Caco-2 (cell line): ENCODE measurements around the gene MED10. TPM values are rescaled to one million over a fixed set of nuclear protein-coding genes. Genes with fewer than 3 reads are reported as not detected.

Experiments
- BruUV-seq: library from RNA; stranded (reverse); fragments of 400-500 nt; replicated peaks from 2 replicates; lab custom pipeline; 2021; lab: Mats Ljungman, UMichigan
- CTCF ChIA-PET: fragments of 300-600 bp; sonication (Branson Sonifier 250); formaldehyde crosslinking; loops from one replicate; lab custom pipeline; 2022; ENCODE audit warnings: antibody characterized with exemption; lab: Charles Lee
- POLR2A ChIA-PET: fragments of 300-600 bp; sonication (Branson Sonifier 250); formaldehyde crosslinking; loops from one replicate; lab custom pipeline; 2022; ENCODE audit warnings: antibody characterized with exemption; lab: Charles Lee
- DNase-seq, 2 experiments: peaks; one replicate each; pipeline versions ENCODE4 v3.0.0 to v3.0.0-alpha.2; 2020 to 2022
- H3K27me3 ChIP-seq: replicated peaks from 2 replicates; pipeline ENCODE4 v1.6.0; 2011; ENCODE audit warnings: low read length; ENCODE audit not compliant: control insufficient read depth, insufficient read depth
- H3K36me3 ChIP-seq: 2 replicates; pipeline ENCODE4 v1.5.1; 2011; ENCODE audit warnings: low read length; ENCODE audit not compliant: control insufficient read depth, insufficient read depth
- H3K4me1 ChIP-seq: fragments of 250-450 bp; sonication (Bioruptor Pico); 2 replicates; pipeline ENCODE4 v1.5.1; 2020; ENCODE audit warnings: mild to moderate bottlenecking
- H3K4me3 ChIP-seq: 2 replicates; pipeline ENCODE4 v1.5.1; 2011; ENCODE audit warnings: low read depth, mild to moderate bottlenecking, control low read depth, low read length
- H3K9me3 ChIP-seq: fragments of 250-450 bp; sonication (Bioruptor Pico); 2 replicates; pipeline ENCODE4 v1.5.1; 2020; ENCODE audit warnings: mild to moderate bottlenecking, moderate library complexity
- H3K27ac Mint-ChIP-seq: one replicate; pipeline ENCODE4 v1.8.0; 2022; ENCODE audit warnings: mixed read lengths; ENCODE audit not compliant: unreplicated experiment
- H3K27me3 Mint-ChIP-seq: one replicate; pipeline ENCODE4 v1.8.0; 2022; ENCODE audit warnings: mixed read lengths; ENCODE audit not compliant: insufficient read depth, unreplicated experiment
- H3K36me3 Mint-ChIP-seq: one replicate; pipeline ENCODE4 v1.8.0; 2022; ENCODE audit warnings: mild to moderate bottlenecking, mixed read lengths; ENCODE audit not compliant: insufficient read depth, unreplicated experiment
- H3K4me1 Mint-ChIP-seq: one replicate; pipeline ENCODE4 v1.8.0; 2022; ENCODE audit warnings: low read depth, mixed read lengths; ENCODE audit not compliant: unreplicated experiment
- H3K4me3 Mint-ChIP-seq: one replicate; pipeline ENCODE4 v1.8.0; 2022; ENCODE audit warnings: mild to moderate bottlenecking, moderate library complexity, mixed read lengths; ENCODE audit not compliant: unreplicated experiment
- H3K9me3 Mint-ChIP-seq: one replicate; pipeline ENCODE4 v1.8.0; 2022; ENCODE audit warnings: mixed read lengths; ENCODE audit not compliant: unreplicated experiment
- intact Hi-C: fragments of 100-400 bp; cut with micrococcal nuclease; formaldehyde crosslinking; loops from one replicate; pipeline ENCODE4 v1.10.0; 2022; ENCODE audit not compliant: unreplicated experiment
- total RNA-seq: library from RNA; stranded (reverse); gene quantifications from 2 replicates; pipeline ENCODE4 v1.2.3, GENCODE V29; 2022
- TF ChIP-seq, protein P1 (sequence below), 2 experiments: fragments of 200-600 bp in 1 of 2; IDR thresholded peaks; 1 replicate in 1 of 2; 2 replicates in 1 of 2; pipeline versions ENCODE4 v1.5.1 to v1.8.0; 2011 to 2022; ENCODE audit warnings: antibody characterized with exemption in 1 of 2, control low read depth in 1 of 2, inconsistent platforms in 1 of 2, low read depth in 1 of 2, low read length in 1 of 2, mild to moderate bottlenecking in 1 of 2, moderate library complexity in 1 of 2; ENCODE audit not compliant: insufficient read depth in 1 of 2, severe bottlenecking in 1 of 2, unreplicated experiment in 1 of 2

The MED10 gene
- total RNA-seq, 1 experiment from 2014 or later: 50.6 TPM

- H3K36me3 ChIP-seq: no peaks in the 10 kb centered on the region
- ChIA-PET CTCF (no interaction called here), POLR2A (no interaction called here)
- no peak for DNase-seq
- H3K4me3 ChIP-seq: no peak overlapping the region
- Mint-ChIP-seq H3K27ac (no peak overlapping the region), H3K4me3 (no peak overlapping the region), H3K9me3 (no peaks in the 10 kb centered on the region), H3K4me1 (no peaks in the 10 kb centered on the region), H3K27me3 (peaks cover 19% of the 10 kb centered on the region), H3K36me3 (no peaks in the 10 kb centered on the region)
- no peaks in the 10 kb centered on the region for H3K9me3 ChIP-seq
- no peaks in the 10 kb centered on the region for H3K4me1 ChIP-seq
- intact Hi-C loops: no loop called here
- H3K27me3 ChIP-seq: 0 out of 2 replicates have a peak, but pooled peaks cover 1% of the 10 kb centered on the region
- TF ChIP-seq, protein P1, sequence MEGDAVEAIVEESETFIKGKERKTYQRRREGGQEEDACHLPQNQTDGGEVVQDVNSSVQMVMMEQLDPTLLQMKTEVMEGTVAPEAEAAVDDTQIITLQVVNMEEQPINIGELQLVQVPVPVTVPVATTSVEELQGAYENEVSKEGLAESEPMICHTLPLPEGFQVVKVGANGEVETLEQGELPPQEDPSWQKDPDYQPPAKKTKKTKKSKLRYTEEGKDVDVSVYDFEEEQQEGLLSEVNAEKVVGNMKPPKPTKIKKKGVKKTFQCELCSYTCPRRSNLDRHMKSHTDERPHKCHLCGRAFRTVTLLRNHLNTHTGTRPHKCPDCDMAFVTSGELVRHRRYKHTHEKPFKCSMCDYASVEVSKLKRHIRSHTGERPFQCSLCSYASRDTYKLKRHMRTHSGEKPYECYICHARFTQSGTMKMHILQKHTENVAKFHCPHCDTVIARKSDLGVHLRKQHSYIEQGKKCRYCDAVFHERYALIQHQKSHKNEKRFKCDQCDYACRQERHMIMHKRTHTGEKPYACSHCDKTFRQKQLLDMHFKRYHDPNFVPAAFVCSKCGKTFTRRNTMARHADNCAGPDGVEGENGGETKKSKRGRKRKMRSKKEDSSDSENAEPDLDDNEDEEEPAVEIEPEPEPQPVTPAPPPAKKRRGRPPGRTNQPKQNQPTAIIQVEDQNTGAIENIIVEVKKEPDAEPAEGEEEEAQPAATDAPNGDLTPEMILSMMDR (IDR thresholded peaks at IDR 0.05; ENCODE audit: insufficient read depth in 1 of 2, low read depth in 1 of 2, low read length in 1 of 2, severe bottlenecking in 1 of 2, unreplicated experiment in 1 of 2): no peak
- BruUV-seq: no TSS peak
Measured at GRCh38 chr5:6407558-6408259, 29.4 kb upstream of the MED10 start.

DNA sequence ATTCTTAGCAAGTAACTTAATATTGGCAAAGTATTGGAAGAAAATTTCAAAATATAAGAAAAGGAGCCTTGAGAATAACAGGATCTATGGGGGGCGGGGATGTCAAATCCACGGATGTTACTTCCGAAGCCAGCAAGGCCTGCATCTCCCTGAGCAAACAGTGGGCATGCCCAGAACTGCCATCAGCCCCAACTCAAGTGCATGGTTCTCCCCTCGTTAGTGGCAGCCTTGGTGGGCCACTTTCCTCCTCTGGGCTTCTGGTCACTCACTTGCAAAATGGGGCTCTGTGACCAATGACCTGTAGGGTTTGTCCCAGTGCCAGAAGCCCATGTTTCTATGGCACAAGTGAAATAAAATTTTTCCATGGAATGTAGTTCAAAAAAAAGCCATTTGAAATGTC, 27.2 kb upstream of the MED10 start:
- no peaks in the 10 kb centered on the region for H3K9me3 ChIP-seq
- Mint-ChIP-seq H3K9me3 (no peaks in the 10 kb centered on the region), H3K27me3 (peaks cover 26% of the 10 kb centered on the region)

DNA sequence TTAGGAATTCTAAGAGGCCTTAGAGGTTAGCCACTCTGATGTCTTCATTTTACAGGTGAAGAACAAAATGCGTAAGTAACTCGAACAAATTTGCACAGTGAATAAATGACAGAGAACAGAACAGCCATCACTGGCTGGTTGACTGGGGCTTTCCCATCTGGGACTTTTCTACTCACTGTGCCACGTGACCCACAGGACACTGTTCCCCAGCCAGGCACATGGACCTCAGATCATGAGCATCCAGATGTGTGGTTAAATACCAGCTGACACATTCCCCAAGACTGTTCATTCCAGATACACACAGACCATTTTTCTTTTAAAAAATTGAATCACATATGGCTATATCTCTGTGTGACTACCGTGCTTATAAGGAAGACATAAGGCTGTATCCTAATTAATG, 25.8 kb upstream of the MED10 start:
- ChIA-PET CTCF (no interaction called here), POLR2A (no interaction called here)
- Histone ChIP-seq H3K27me3 (0 out of 2 replicates have a peak, but pooled peaks cover 1% of the 10 kb centered on the region), H3K4me1 (no peaks in the 10 kb centered on the region), H3K4me3 (no peak overlapping the region), H3K9me3 (no peaks in the 10 kb centered on the region), H3K36me3 (no peaks in the 10 kb centered on the region)
- no peaks in the 10 kb centered on the region for H3K4me1 Mint-ChIP-seq
- no peaks in the 10 kb centered on the region for H3K9me3 Mint-ChIP-seq
- no TSS peak for BruUV-seq
- TF ChIP-seq, protein P1 (IDR thresholded peaks at IDR 0.05; ENCODE audit: insufficient read depth in 1 of 2, low read depth in 1 of 2, low read length in 1 of 2, severe bottlenecking in 1 of 2, unreplicated experiment in 1 of 2): no peak
- DNase-seq: no peak
- intact Hi-C loops: no loop called here
- H3K4me3 Mint-ChIP-seq: no peak overlapping the region
- H3K36me3 Mint-ChIP-seq: no peaks in the 10 kb centered on the region
- H3K27me3 Mint-ChIP-seq: peaks cover 28% of the 10 kb centered on the region
- no peak overlapping the region for H3K27ac Mint-ChIP-seq

More for the DNA sequence above, 27.2 kb upstream of the MED10 start:
- DNase-seq: no peak
- no peaks in the 10 kb centered on the region for H3K4me1 ChIP-seq
- no peaks in the 10 kb centered on the region for H3K36me3 ChIP-seq
- H3K36me3 Mint-ChIP-seq: no peaks in the 10 kb centered on the region
- TF ChIP-seq, protein P1 (IDR thresholded peaks at IDR 0.05; ENCODE audit: insufficient read depth in 1 of 2, low read depth in 1 of 2, low read length in 1 of 2, severe bottlenecking in 1 of 2, unreplicated experiment in 1 of 2): no peak
- ChIA-PET POLR2A (no interaction called here), CTCF (no interaction called here)
- no peak overlapping the region for H3K27ac Mint-ChIP-seq
- no TSS peak for BruUV-seq
- H3K4me3 Mint-ChIP-seq: no peak overlapping the region
- intact Hi-C loops: no loop called here
- H3K27me3 ChIP-seq: 0 out of 2 replicates have a peak, but pooled peaks cover 1% of the 10 kb centered on the region
- H3K4me3 ChIP-seq: no peak overlapping the region
- H3K4me1 Mint-ChIP-seq: no peaks in the 10 kb centered on the region
